ENCODE data around the gene STK11.

- no peak for TF ChIP-seq EP300 (IDR thresholded peaks at IDR 0.05)
- no peak for TF ChIP-seq POLR2AphosphoS5 (IDR thresholded peaks at IDR 0.05)
- TF ChIP-seq CTCF (IDR thresholded peaks at IDR 0.05) = no peak
- TF ChIP-seq POLR2A (IDR thresholded peaks at IDR 0.05) = no peak
Measured at GRCh38 chr19:1263188-1263587, 57.6 kb downstream of the STK11 start.

Measured in suprapubic skin (tissue), 4 donors.